ENCODE data around the gene CPT1B.
A peak's percentile ranks its signal among the peaks of the same experiment; 100 is the strongest.

The CPT1B gene

GRCh38 chr22:50581031-50581949 lies 3.1 kb upstream of the CPT1B start:
- H3K4me3 ChIP-seq (ENCODE audit: control insufficient read depth, low read depth, low read length) = peak overlapping the region; percentile 71
- TF ChIP-seq CTCF (conservative IDR thresholded peaks at IDR 0.05; ENCODE audit: control insufficient read depth, insufficient read depth, low read depth, low read length) = no peak
- no peak for DNase-seq (ENCODE audit: low read depth)

- DNase-seq (ENCODE audit: low read depth) = no peak
- H3K4me3 ChIP-seq (ENCODE audit: control insufficient read depth, low read depth, low read length) = no peak overlapping the region
- TF ChIP-seq CTCF (conservative IDR thresholded peaks at IDR 0.05; ENCODE audit: control insufficient read depth, insufficient read depth, low read depth, low read length) = no peak
Measured at GRCh38 chr22:50579752-50580151, 1.5 kb upstream of the CPT1B start.

GRCh38 chr22:50578776-50579310 lies 616 bp upstream of the CPT1B start:
- no peak for DNase-seq (ENCODE audit: low read depth)
- TF ChIP-seq CTCF (conservative IDR thresholded peaks at IDR 0.05; ENCODE audit: control insufficient read depth, insufficient read depth, low read depth, low read length) = no peak
- no peak overlapping the region for H3K4me3 ChIP-seq (ENCODE audit: control insufficient read depth, low read depth, low read length)

- TF ChIP-seq CTCF (conservative IDR thresholded peaks at IDR 0.05; ENCODE audit: control insufficient read depth, insufficient read depth, low read depth, low read length) = no peak
- H3K4me3 ChIP-seq (ENCODE audit: control insufficient read depth, low read depth, low read length) = no peak overlapping the region
- no peak for DNase-seq (ENCODE audit: low read depth)
Measured at GRCh38 chr22:50577697-50577986, 585 bp downstream of the CPT1B start.

- DNase-seq (ENCODE audit: low read depth) = no peak
- H3K4me3 ChIP-seq (ENCODE audit: control insufficient read depth, low read depth, low read length) = no peak overlapping the region
- no peak for TF ChIP-seq CTCF (conservative IDR thresholded peaks at IDR 0.05; ENCODE audit: control insufficient read depth, insufficient read depth, low read depth, low read length)
Measured at GRCh38 chr22:50576806-50577696, 1.2 kb downstream of the CPT1B start.

GRCh38 chr22:50576070-50576469 lies 2.2 kb downstream of the CPT1B start:
- peak; percentile 41 for TF ChIP-seq CTCF (conservative IDR thresholded peaks at IDR 0.05; ENCODE audit: control insufficient read depth, insufficient read depth, low read depth, low read length)
- DNase-seq (ENCODE audit: low read depth) = peak; percentile 56
- no peak overlapping the region for H3K4me3 ChIP-seq (ENCODE audit: control insufficient read depth, low read depth, low read length)
